Activated CD4-positive, CD25-positive, alpha-beta regulatory T cell (primary cell): ENCODE results near the gene TEX48.
A peak's percentile ranks its signal among the peaks of the same experiment; 100 is the strongest.

Source experiments
- DNase-seq, 4 experiments: peaks; one replicate each; lab custom pipeline; 2025; lab: John Stamatoyannopoulos, UW

TEX48 gene

DNA sequence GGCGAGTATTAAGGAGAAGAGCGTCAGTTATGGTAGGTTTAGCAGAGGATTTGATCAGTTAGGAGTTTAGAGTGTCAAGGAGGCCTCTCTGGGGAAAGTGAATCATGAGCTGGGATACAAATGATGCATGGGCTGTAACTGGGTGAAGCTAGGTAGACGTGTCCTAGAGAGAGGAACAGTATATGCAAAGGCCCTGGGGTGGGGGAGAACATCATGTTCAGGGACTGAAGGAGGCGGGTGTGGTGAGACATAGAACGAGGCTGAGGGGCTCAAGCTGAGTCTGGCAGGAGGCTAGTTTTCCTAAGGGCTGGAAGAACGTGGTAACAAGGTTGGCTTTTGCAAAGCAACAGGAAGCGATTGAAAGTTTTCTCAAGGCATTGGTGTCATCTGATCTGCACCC lies 60.4 kb downstream of the TEX48 start:
- no peak for DNase-seq

GRCh38 chr9:114619191-114619761 lies 62.7 kb downstream of the TEX48 start:
- no peak for DNase-seq

- DNase-seq: peak in 1 of 4 experiments; percentile 8
Measured at GRCh38 chr9:114616684-114617520, 65.1 kb downstream of the TEX48 start.
